HG02610 (cell line): ENCODE data around the gene FOXL3.

Experiments used
- ATAC-seq: cut with Tn5 transposase; IDR thresholded peaks from one replicate; pipeline ENCODE4 v1.9.1; 2021; ENCODE audit warnings: mild to moderate bottlenecking, moderate library complexity; ENCODE audit not compliant: unreplicated experiment

The FOXL3 gene

GRCh38 chr7:265998-266850 is 23.7 kb upstream of the FOXL3 start:
- no peak for ATAC-seq

DNA sequence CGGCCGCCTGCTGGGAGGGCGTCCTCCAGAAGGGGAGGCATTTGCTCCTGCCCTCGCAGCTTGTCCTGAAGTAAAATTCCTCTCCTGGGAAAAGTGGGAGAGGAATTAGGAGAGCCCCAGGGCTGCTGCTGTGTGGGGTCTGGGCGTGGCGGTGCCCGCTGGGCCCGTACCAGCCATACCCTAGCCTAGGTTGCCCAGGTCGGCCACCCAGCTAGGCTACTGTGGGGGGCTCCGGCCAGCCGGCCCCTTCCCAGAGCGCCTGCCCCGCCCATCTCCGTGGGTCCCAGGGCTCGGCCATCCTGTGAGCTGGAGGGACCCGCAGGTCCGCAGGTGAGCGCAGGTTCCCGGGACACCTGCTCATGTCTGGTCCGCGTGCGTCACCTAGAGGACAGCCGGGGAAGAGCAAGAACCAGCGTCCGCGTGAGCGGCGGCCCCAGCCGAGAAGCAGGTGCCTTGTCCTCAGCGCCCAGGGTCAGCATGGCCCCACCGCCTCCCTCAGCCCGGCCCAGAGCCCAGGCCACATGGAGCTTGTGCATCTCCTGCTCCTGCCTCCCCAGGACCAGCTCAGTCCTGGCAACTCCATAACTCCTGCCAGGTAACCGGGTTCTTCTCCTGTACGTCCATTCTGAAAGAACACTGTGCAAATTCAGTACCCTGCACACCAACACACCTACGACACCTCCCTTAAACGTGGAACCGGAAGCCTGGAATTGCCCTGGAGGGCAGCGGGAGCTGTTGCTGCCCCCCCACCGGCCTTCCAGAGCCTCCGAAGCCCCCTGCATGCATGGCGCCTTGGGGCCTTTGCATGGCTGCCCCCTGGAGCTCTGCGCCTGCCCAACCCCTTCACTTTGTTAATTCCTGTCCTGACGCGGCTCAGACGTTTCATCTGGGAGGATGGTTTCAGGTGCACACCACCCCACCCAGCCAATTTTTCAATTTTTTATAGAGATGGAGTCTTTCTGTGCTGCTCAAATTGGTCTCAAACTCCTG is 22.8 kb upstream of the FOXL3 start:
- no peak for ATAC-seq

GRCh38 chr7:268991-269390 is 21.0 kb upstream of the FOXL3 start:
- no peak for ATAC-seq

- ATAC-seq: no peak
Observed at GRCh38 chr7:269721-270120, 20.2 kb upstream of the FOXL3 start.

GRCh38 chr7:270351-270983 is 19.5 kb upstream of the FOXL3 start:
- ATAC-seq: no peak

DNA sequence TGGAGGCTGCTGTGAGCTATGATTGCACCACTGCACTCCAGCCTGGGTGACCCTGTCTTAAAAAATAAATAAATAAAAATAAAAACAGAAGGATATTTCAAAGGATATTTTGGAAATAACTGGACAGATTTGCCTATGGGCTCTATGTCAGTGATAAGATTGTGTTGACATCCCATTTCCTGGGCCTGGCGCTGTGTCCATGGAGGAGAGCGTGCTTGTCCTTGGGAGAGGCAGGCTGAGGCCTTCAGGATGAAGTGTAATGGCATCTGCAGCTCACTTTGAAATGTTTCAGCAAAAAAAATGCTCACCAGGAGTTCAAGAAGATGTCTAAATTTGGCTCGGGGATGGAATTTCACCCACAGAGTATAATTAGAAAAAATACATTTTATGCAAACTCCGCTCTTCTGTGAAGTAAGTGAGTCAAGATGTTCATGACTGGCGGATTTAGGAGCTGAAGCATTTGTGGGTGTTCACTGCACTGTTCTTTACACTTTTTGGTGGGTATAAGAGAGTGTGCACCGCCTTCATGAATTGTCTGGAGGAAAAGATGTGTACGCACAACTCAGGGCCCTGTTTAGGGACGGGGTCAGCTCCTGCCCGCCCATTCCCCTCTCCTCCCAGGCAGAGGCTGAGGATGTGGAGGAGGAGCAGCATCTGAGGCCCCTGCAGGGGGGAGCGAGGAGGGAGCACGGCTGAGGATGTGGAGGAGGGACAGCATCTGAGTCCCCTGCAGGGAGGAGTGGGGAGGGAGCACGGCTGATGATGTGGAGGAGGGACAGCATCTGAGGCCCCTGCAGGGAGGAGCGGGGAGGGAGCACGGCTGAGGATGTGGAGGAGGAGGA is 18.5 kb upstream of the FOXL3 start:
- ATAC-seq: no peak

DNA sequence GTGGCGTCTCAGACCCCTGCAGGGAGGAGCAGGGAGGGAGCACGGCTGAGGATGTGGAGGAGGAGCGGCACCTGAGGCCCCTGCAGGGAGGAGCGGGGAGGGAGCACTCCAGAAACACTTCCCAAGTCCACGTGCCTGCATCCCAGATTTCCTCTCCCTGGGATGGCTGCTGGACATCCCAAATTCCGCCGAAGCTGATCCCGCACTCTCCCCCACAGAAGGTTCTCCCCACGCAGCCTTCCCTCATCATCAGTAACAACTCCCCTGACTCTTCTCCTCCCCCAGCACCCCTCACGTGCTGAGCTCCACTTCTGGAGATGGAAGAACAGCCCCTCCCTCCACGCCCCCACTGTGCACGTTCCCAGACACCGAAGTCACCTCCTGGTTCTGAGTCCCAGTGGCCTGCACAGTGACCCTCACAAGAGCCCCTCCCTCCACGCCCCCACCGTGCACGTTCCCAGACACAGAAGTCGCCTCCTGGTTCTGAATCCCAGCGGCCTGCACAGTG is 17.8 kb upstream of the FOXL3 start:
- no peak for ATAC-seq

GRCh38 chr7:272631-273030 is 17.3 kb upstream of the FOXL3 start:
- ATAC-seq: no peak

GRCh38 chr7:273327-273726 is 16.6 kb upstream of the FOXL3 start:
- ATAC-seq: no peak

DNA sequence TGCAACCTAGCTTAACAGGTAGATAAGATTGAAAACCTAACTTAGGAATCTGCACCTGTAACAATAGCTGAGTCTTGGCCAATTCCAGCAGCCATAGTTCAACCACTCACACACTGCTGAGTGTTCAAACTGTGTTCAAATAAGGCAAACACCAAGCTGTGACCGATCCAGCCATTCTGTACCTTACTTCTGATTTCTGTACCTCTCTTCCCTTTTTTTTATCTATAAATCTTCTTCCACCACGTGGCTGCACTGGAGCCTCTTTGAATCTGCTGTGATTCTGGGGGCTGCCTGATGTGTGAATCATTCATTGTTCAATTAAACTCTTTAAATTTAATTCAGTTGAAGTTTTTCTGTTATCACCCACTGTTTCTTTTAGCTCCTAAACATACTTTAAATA is 15.7 kb upstream of the FOXL3 start:
- no peak for ATAC-seq

DNA sequence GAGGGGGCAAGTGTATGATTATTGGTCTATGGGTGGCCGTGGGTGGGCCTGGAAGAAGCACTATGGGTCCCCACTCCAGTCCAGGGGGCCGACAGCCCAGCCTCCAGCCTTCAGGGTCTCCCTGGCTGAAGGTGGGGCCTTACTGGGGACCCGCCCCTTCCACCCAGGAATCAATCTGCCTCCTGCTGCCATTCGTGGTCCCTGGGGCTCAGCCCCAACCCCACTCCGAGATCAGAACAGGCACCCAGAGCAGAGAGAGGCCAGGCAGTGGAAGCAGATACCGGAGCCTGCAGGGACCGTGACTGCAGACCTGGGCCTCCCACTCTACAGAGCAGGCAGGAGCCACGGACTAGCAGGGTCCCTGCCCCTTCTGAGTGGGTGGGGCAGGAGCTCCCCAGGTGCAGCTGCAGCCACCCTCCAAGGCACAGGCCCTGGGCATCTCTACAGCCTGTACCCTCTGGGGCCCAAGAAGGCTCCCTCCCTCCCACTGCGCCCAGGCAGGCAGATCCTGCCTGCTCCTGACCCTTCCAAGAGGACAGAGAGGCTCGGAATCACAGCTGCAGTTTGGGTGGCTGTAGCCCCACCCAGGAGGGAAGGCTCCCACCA is 13.6 kb upstream of the FOXL3 start:
- ATAC-seq: no peak

- no peak for ATAC-seq
Observed at GRCh38 chr7:277228-277627, 12.7 kb upstream of the FOXL3 start.

GRCh38 chr7:278081-278480 is 11.9 kb upstream of the FOXL3 start:
- ATAC-seq: no peak

DNA sequence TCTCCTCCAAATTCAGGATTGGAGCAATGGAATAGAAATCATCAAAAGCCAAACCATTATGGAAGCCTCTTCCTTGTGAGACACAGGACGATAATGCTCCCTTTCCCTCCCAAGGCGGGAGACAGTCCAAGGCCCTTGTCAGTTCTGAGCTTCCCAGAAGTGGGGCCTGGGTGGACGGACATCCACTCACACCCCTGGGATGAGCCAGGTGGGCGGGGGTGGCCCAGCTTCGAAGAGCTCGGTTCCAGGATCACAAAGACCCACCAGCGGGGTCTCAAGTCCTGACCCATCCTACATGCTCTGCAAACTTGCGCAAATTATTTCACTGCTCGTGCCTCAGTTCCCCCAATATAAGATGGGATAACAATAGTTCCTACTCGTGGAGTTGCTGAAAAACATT is 10.1 kb upstream of the FOXL3 start:
- no peak for ATAC-seq

- no peak for ATAC-seq
Observed at GRCh38 chr7:280461-280860, 9.5 kb upstream of the FOXL3 start.

- ATAC-seq: no peak
Observed at GRCh38 chr7:281637-282036, 8.3 kb upstream of the FOXL3 start.

- no peak for ATAC-seq
Observed at GRCh38 chr7:282621-283020, 7.3 kb upstream of the FOXL3 start.

DNA sequence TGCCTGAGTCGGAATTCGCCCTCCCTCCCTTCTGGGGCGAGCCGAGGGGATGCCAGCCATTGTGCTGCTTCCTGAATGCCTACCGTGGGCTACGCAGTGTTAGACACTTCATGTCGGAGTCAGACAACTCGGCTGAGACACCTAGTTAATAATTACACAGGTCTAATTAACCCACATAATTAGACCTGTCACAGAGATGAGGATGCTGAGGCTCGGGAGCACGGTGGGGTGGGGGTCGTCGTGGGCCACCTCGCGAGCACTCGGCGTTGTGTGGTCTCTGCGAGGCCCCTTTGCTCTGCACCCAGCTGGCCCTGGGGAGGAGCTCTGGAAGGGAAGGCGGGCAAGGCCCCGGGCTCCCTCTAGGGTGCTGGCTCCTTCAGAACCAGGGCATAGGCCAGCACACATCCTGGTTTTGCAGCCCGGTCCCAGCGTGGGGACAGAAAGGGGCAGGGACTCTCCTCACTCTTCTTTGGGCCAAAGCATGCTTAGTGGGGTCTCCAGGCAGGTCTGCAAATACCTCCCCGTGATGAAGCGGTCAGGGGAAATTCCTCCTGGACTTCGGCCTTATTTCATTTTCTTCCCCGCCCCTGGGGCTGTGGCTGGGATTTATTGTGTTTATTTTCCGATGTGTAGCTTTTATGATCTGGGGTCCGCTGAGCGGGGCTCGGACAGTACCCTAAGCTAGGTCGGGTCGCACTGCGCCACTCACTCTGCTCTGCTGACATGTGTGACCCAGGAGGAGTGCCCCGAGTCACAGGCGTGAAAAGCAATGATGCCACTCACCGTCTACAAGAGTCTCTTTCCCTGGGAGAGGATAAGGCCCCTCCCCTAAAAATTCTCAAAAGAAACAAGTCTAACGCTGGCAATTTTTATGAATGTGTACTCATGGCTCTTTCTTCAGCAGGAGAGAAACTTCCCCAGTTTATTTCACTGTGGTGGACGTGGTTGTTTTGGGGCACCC is 4.9 kb upstream of the FOXL3 start:
- ATAC-seq: no peak

GRCh38 chr7:285731-286130 is 4.2 kb upstream of the FOXL3 start:
- no peak for ATAC-seq
